WTC11 (cell line): ENCODE results near the gene IL7R.

ENCODE experiments used
- CREM ChIP-seq: sonication (generic); formaldehyde crosslinking; IDR thresholded peaks from 2 replicates; pipeline ENCODE4 v1.8.1; 2022; ENCODE audit warnings: mild to moderate bottlenecking, missing genetic modification reagents, moderate library complexity
- FOXK1 ChIP-seq: sonication (generic); formaldehyde crosslinking; IDR thresholded peaks from 2 replicates; pipeline ENCODE4 v1.8.0; 2022; ENCODE audit warnings: mild to moderate bottlenecking, moderate library complexity, missing genetic modification reagents
- GABPB1 ChIP-seq: sonication (generic); formaldehyde crosslinking; IDR thresholded peaks from 2 replicates; pipeline ENCODE4 v1.8.1; 2023; ENCODE audit warnings: mild to moderate bottlenecking, missing genetic modification reagents
- IRF2 ChIP-seq: sonication (generic); formaldehyde crosslinking; IDR thresholded peaks from 2 replicates; pipeline ENCODE4 v1.8.0; 2022; ENCODE audit warnings: low read depth, missing genetic modification reagents, borderline replicate concordance
- RELA ChIP-seq: sonication (generic); formaldehyde crosslinking; IDR thresholded peaks from 2 replicates; pipeline ENCODE4 v1.8.1; 2022; ENCODE audit warnings: missing genetic modification reagents, mild to moderate bottlenecking, borderline replicate concordance
- SMAD3 ChIP-seq: sonication (generic); formaldehyde crosslinking; IDR thresholded peaks from 2 replicates; pipeline ENCODE4 v1.8.0; 2022; ENCODE audit warnings: missing genetic modification reagents, mild to moderate bottlenecking, borderline replicate concordance
- SP1 ChIP-seq: sonication (generic); formaldehyde crosslinking; conservative IDR thresholded peaks from 2 replicates; pipeline ENCODE4 v1.8.1; 2022; ENCODE audit warnings: missing genetic modification reagents
- TEAD4 ChIP-seq: sonication (generic); formaldehyde crosslinking; IDR thresholded peaks from 2 replicates; pipeline ENCODE4 v1.8.0; 2022; ENCODE audit warnings: mild to moderate bottlenecking, missing genetic modification reagents
- ZNF121 ChIP-seq: sonication (generic); formaldehyde crosslinking; IDR thresholded peaks from 2 replicates; pipeline ENCODE4 v1.8.0; 2023; ENCODE audit warnings: missing genetic modification reagents
- TF ChIP-seq, protein P1 (sequence below): sonication (generic); formaldehyde crosslinking; IDR thresholded peaks from 2 replicates; pipeline ENCODE4 v1.8.1; 2023; ENCODE audit warnings: mild to moderate bottlenecking, missing genetic modification reagents
- TF ChIP-seq, protein P2 (sequence below): sonication (generic); formaldehyde crosslinking; IDR thresholded peaks from 2 replicates; pipeline ENCODE4 v1.8.0; 2022; ENCODE audit warnings: mild to moderate bottlenecking, missing genetic modification reagents
- TF ChIP-seq, protein P3 (sequence below): fragments of 200-600 bp; IDR thresholded peaks from 2 replicates; pipeline ENCODE4 v1.8.0; 2022; ENCODE audit warnings: antibody characterized with exemption
- TF ChIP-seq, protein P4 (sequence below): sonication (generic); formaldehyde crosslinking; IDR thresholded peaks from 2 replicates; pipeline ENCODE4 v1.8.1; 2022; ENCODE audit warnings: low read depth, mild to moderate bottlenecking, moderate library complexity, missing genetic modification reagents, borderline replicate concordance
- TF ChIP-seq, protein P5 (sequence below): sonication (generic); formaldehyde crosslinking; IDR thresholded peaks from 2 replicates; pipeline ENCODE4 v1.8.1; 2022; ENCODE audit warnings: mild to moderate bottlenecking, moderate library complexity, missing genetic modification reagents

DNA sequence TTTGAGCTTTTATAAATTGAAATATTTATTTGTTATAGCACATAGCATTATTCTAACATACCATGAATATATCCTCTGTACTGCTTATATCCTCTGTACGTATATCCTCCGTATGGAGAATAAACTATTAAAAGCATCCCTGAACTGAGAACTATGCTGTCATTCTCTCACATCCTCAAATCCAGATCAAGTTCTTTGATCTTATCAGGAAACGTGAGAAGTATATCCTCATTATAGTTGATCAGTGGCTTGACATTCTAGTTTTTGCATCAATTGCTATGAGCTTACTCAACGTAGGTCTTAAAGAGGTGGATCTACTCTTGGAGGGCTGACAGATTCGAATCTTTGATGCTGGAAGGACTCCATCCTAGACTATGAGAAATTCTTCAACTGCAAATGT lies 37.4 kb downstream of the IL7R start:
- TF ChIP-seq, protein P1, sequence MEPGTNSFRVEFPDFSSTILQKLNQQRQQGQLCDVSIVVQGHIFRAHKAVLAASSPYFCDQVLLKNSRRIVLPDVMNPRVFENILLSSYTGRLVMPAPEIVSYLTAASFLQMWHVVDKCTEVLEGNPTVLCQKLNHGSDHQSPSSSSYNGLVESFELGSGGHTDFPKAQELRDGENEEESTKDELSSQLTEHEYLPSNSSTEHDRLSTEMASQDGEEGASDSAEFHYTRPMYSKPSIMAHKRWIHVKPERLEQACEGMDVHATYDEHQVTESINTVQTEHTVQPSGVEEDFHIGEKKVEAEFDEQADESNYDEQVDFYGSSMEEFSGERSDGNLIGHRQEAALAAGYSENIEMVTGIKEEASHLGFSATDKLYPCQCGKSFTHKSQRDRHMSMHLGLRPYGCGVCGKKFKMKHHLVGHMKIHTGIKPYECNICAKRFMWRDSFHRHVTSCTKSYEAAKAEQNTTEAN (CRISPR knock-in tag): no peak
- TF ChIP-seq SMAD3 (CRISPR knock-in tag) (no peak), ZNF121 (CRISPR knock-in tag) (no peak), IRF2 (CRISPR knock-in tag) (no peak), TEAD4 (CRISPR knock-in tag) (no peak), CREM (CRISPR knock-in tag) (no peak), GABPB1 (no peak), SP1 (CRISPR knock-in tag) (no peak), FOXK1 (CRISPR knock-in tag) (no peak), RELA (CRISPR knock-in tag) (no peak)
- TF ChIP-seq, protein P2, sequence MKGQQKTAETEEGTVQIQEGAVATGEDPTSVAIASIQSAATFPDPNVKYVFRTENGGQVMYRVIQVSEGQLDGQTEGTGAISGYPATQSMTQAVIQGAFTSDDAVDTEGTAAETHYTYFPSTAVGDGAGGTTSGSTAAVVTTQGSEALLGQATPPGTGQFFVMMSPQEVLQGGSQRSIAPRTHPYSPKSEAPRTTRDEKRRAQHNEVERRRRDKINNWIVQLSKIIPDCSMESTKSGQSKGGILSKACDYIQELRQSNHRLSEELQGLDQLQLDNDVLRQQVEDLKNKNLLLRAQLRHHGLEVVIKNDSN (CRISPR knock-in tag): no peak
- TF ChIP-seq, protein P3, sequence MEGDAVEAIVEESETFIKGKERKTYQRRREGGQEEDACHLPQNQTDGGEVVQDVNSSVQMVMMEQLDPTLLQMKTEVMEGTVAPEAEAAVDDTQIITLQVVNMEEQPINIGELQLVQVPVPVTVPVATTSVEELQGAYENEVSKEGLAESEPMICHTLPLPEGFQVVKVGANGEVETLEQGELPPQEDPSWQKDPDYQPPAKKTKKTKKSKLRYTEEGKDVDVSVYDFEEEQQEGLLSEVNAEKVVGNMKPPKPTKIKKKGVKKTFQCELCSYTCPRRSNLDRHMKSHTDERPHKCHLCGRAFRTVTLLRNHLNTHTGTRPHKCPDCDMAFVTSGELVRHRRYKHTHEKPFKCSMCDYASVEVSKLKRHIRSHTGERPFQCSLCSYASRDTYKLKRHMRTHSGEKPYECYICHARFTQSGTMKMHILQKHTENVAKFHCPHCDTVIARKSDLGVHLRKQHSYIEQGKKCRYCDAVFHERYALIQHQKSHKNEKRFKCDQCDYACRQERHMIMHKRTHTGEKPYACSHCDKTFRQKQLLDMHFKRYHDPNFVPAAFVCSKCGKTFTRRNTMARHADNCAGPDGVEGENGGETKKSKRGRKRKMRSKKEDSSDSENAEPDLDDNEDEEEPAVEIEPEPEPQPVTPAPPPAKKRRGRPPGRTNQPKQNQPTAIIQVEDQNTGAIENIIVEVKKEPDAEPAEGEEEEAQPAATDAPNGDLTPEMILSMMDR: no peak
- TF ChIP-seq, protein P4, sequence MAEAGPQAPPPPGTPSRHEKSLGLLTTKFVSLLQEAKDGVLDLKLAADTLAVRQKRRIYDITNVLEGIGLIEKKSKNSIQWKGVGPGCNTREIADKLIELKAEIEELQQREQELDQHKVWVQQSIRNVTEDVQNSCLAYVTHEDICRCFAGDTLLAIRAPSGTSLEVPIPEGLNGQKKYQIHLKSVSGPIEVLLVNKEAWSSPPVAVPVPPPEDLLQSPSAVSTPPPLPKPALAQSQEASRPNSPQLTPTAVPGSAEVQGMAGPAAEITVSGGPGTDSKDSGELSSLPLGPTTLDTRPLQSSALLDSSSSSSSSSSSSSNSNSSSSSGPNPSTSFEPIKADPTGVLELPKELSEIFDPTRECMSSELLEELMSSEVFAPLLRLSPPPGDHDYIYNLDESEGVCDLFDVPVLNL (CRISPR knock-in tag): no peak
- TF ChIP-seq, protein P5, sequence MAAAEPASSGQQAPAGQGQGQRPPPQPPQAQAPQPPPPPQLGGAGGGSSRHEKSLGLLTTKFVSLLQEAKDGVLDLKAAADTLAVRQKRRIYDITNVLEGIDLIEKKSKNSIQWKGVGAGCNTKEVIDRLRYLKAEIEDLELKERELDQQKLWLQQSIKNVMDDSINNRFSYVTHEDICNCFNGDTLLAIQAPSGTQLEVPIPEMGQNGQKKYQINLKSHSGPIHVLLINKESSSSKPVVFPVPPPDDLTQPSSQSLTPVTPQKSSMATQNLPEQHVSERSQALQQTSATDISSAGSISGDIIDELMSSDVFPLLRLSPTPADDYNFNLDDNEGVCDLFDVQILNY: no peak
